Epithelial cell of proximal tubule (primary cell): Measurements from ENCODE around the gene CCDC159. TPM values are rescaled to one million over a fixed set of nuclear protein-coding genes. Genes with fewer than 3 reads are reported as not detected.

Experiments
- DNase-seq: peaks from one replicate; pipeline ENCODE4 v3.0.0-alpha.2; 2011; ENCODE audit warnings: low read depth
- H3K4me3 ChIP-seq: 2 replicates; pipeline ENCODE4 v1.5.1; 2011; ENCODE audit warnings: low read depth, mild to moderate bottlenecking, low read length
- CTCF ChIP-seq: conservative IDR thresholded peaks from 2 replicates; pipeline ENCODE4 v1.5.1; 2012; ENCODE audit warnings: low read depth, mild to moderate bottlenecking, low read length
- total RNA-seq: library from RNA; depleted of rRNA; stranded (reverse); fragments of >200 nt; gene quantifications from 2 replicates; pipeline ENCODE4 v1.2.3, GENCODE V29; 2015

CCDC159 gene
- total RNA-seq, 1 donor from 2014 or later, result 7.8 TPM

- DNase-seq, result no peak
- TF ChIP-seq CTCF, result no peak
- no peak overlapping the region for H3K4me3 ChIP-seq
Measured at GRCh38 chr19:11384778-11385129, 38.4 kb downstream of the CCDC159 start.

- no peak overlapping the region for H3K4me3 ChIP-seq
- no peak for DNase-seq
Measured at GRCh38 chr19:11387162-11388034, 41.1 kb downstream of the CCDC159 start.

GRCh38 chr19:11390359-11390758, 44.0 kb downstream of the CCDC159 start:
- H3K4me3 ChIP-seq, result no peak overlapping the region
- no peak for DNase-seq
- no peak for TF ChIP-seq CTCF

More at GRCh38 chr19:11387162-11388034, 41.1 kb downstream of the CCDC159 start:
- TF ChIP-seq CTCF, result no peak

- no peak overlapping the region for H3K4me3 ChIP-seq
- no peak for TF ChIP-seq CTCF
- no peak for DNase-seq
Measured at GRCh38 chr19:11390933-11391680, 44.8 kb downstream of the CCDC159 start.

GRCh38 chr19:11397089-11397610, 50.8 kb downstream of the CCDC159 start:
- no peak for TF ChIP-seq CTCF
- no peak for DNase-seq
- H3K4me3 ChIP-seq, result no peak overlapping the region

GRCh38 chr19:11399667-11400066, 53.3 kb downstream of the CCDC159 start:
- H3K4me3 ChIP-seq, result no peak overlapping the region
- no peak for TF ChIP-seq CTCF
- no peak for DNase-seq
